Transverse colon (tissue), 4 donors: ENCODE data around the gene DDX27. TPM values are rescaled to one million over a fixed set of nuclear protein-coding genes. Genes with fewer than 3 reads are reported as not detected.

ENCODE experiments used
- DNase-seq: peaks from one replicate; pipeline ENCODE4 v3.0.0-alpha.2; 2019
- H3K27ac ChIP-seq, 4 donors: fragments of 200-600 bp; sonication (generic); 2 replicates each; pipeline ENCODE4 v1.5.1; 2016 to 2018; ENCODE audit warnings: inconsistent platforms in 4 of 4
- H3K27me3 ChIP-seq: fragments of 200-600 bp; sonication (generic); 2 replicates; pipeline ENCODE4 v1.5.1; 2017; ENCODE audit warnings: inconsistent platforms
- H3K36me3 ChIP-seq, 4 donors: fragments of 200-600 bp; sonication (generic); 2 replicates each; pipeline ENCODE4 v1.5.1; 2017 to 2019; ENCODE audit warnings: inconsistent platforms in 4 of 4
- H3K4me1 ChIP-seq, 4 donors: fragments of 200-600 bp; sonication (generic); 2 replicates each; pipeline ENCODE4 v1.5.1; 2017 to 2020; ENCODE audit warnings: inconsistent platforms in 4 of 4
- H3K4me3 ChIP-seq, 4 donors: fragments of 200-600 bp; sonication (generic); 1 replicate in 1 of 4; 2 replicates in 3 of 4; pipeline versions ENCODE4 v1.5.1 to v1.6.1; 2017 to 2019; ENCODE audit warnings: inconsistent platforms in 4 of 4
- H3K9me3 ChIP-seq, 2 donors: fragments of 200-600 bp; sonication (generic); 2 replicates each; pipeline ENCODE4 v1.5.1; 2017 to 2019; ENCODE audit warnings: inconsistent platforms in 2 of 2
- CTCF ChIP-seq, 5 experiments: fragments of 200-600 bp in 3 of 5; fragments of 450-650 bp in 2 of 5; sonication (generic) in 3 of 5; IDR thresholded peaks; 1 replicate in 2 of 5; 2 replicates in 3 of 5; pipeline ENCODE4 v1.5.1; 2016 to 2017; ENCODE audit warnings: antibody characterized with exemption in 5 of 5, inconsistent platforms in 3 of 5, mild to moderate bottlenecking in 2 of 5, moderate library complexity in 1 of 5
- EP300 ChIP-seq: sonication (generic); formaldehyde crosslinking; IDR thresholded peaks from one replicate; pipeline ENCODE4 v1.6.1; 2017; ENCODE audit warnings: antibody characterized with exemption, low read depth
- POLR2A ChIP-seq: fragments of 450-650 bp; IDR thresholded peaks from one replicate; pipeline ENCODE4 v1.6.1; 2016; ENCODE audit warnings: antibody characterized with exemption, mild to moderate bottlenecking, moderate library complexity
- POLR2AphosphoS5 ChIP-seq, 3 donors: sonication (generic); formaldehyde crosslinking; IDR thresholded peaks; one replicate each; pipeline ENCODE4 v1.6.1; 2016; ENCODE audit warnings: antibody characterized with exemption in 3 of 3
- WGBS, 2 donors: methylation state at CpG; one replicate each; pipeline ENCODE4 v1.1.5; 2018; ENCODE audit warnings: low coverage in 1 of 2; 5-methylcytosine and 5-hydroxymethylcytosine counted together
- in situ Hi-C, 4 donors: fragments of 200-750 bp; cut with MboI; loops; one replicate each; pipeline versions ENCODE4 v1.15.0 to v1.15.1; 2017; ENCODE audit warnings: low sequenced_read_pairs in 3 of 4, low pct_ligation_motif_present in 1 of 4, low pct_unique_long_range_greater_than_20kb in 1 of 4
- intact Hi-C: fragments of 100-400 bp; cut with DNase I; formaldehyde crosslinking; loops from one replicate; pipeline ENCODE4 v1.15.1; 2023; ENCODE audit warnings: low total_unique reads
- total RNA-seq, 4 donors: library from RNA; depleted of rRNA; stranded (reverse); fragments of >200 nt; gene quantifications; one replicate each; pipeline ENCODE4 v1.1.0, GENCODE V29; 2016

Gene DDX27
- total RNA-seq, 4 donors from 2014 or later = 13.1 to 37.0 (median 24.8) TPM

- H3K27ac ChIP-seq = no peak overlapping the region
- in situ Hi-C loops = no loop called here
Observed at GRCh38 chr20:49283703-49284625, 64.7 kb downstream of the DDX27 start.

GRCh38 chr20:49284818-49285217, 65.6 kb downstream of the DDX27 start:
- TF ChIP-seq POLR2A = no peak
- TF ChIP-seq POLR2AphosphoS5 (IDR thresholded peaks at IDR 0.05) = no peak
- TF ChIP-seq CTCF (IDR thresholded peaks at IDR 0.05) = no peak
- TF ChIP-seq EP300 = no peak
- Histone ChIP-seq H3K27me3 (no peaks in the 10 kb centered on the region), H3K36me3 (peaks cover 1 to 99% (median 66%) of the 10 kb centered on the region in 4 donors), H3K9me3 (peaks cover 36 to 44% of the 10 kb centered on the region in 2 donors), H3K4me1 (peaks cover 4 to 34% (median 9%) of the 10 kb centered on the region in 4 donors), H3K27ac (no peak overlapping the region), H3K4me3 (no peak overlapping the region)
- 83 to 85% methylated on average over 5 of the region's 5 CpGs for WGBS, 2 donors
- no peak for DNase-seq
- intact Hi-C loops (no loop called here), in situ Hi-C loops (no loop called here)

More at GRCh38 chr20:49283703-49284625, 64.7 kb downstream of the DDX27 start:
- TF ChIP-seq POLR2AphosphoS5 (IDR thresholded peaks at IDR 0.05) = peak in 1 of 3 donors; percentile 1
- TF ChIP-seq POLR2A = no peak
- intact Hi-C loops = no loop called here
- DNase-seq = no peak
- H3K4me1 ChIP-seq = peaks cover 6 to 39% (median 16%) of the 10 kb centered on the region in 4 donors
- WGBS, 2 donors = 81 to 91% methylated on average over 2 to 3 of the region's 3 CpGs
- H3K27me3 ChIP-seq = no peaks in the 10 kb centered on the region
- peaks cover 1 to 91% (median 63%) of the 10 kb centered on the region in 4 donors for H3K36me3 ChIP-seq
- H3K9me3 ChIP-seq = peaks cover 36 to 44% of the 10 kb centered on the region in 2 donors
- H3K4me3 ChIP-seq = no peak overlapping the region

- WGBS, 2 donors = 90 to 91% methylated on average over 1 of the region's 1 CpG
- no peak for DNase-seq
- intact Hi-C loops = no loop called here
- Histone ChIP-seq H3K4me3 (no peak overlapping the region), H3K36me3 (peaks cover under 1 to 98% (median 64%) of the 10 kb centered on the region in 4 donors), H3K9me3 (peaks cover 35 to 42% of the 10 kb centered on the region in 2 donors), H3K27me3 (no peaks in the 10 kb centered on the region), H3K27ac (no peak overlapping the region), H3K4me1 (peaks cover under 1 to 30% (median 5%) of the 10 kb centered on the region in 4 donors)
- no peak for TF ChIP-seq POLR2AphosphoS5 (IDR thresholded peaks at IDR 0.05)
- no peak for TF ChIP-seq POLR2A
- no peak for TF ChIP-seq CTCF (IDR thresholded peaks at IDR 0.05)
- TF ChIP-seq EP300 = no peak
- in situ Hi-C loops = no loop called here
Observed at GRCh38 chr20:49285233-49285668, 66.0 kb downstream of the DDX27 start.

- Histone ChIP-seq H3K4me3 (no peak overlapping the region), H3K36me3 (peaks cover 0 to 98% (median 58%) of the 10 kb centered on the region in 4 donors), H3K27ac (no peak overlapping the region), H3K4me1 (peaks cover 0 to 23% (median 1%) of the 10 kb centered on the region in 4 donors), H3K9me3 (peaks cover 28 to 35% of the 10 kb centered on the region in 2 donors), H3K27me3 (no peaks in the 10 kb centered on the region)
- TF ChIP-seq EP300 (no peak), POLR2AphosphoS5 (IDR thresholded peaks at IDR 0.05) (no peak), POLR2A (no peak), CTCF (IDR thresholded peaks at IDR 0.05) (no peak)
- WGBS, 2 donors = 75 to 88% methylated on average over 2 to 4 of the region's 4 CpGs
- intact Hi-C loops = no loop called here
- in situ Hi-C loops = no loop called here
- DNase-seq = no peak
Observed at GRCh38 chr20:49285813-49286494, 66.7 kb downstream of the DDX27 start.
